ENCODE measurements around the gene COMMD4.
"Not testable (repeated sequence)": the region's sequence is repeated elsewhere in the genome, so short reads cannot be mapped to it uniquely, and the experiment has no call there.

- TF ChIP-seq RBBP5 (conservative IDR thresholded peaks at IDR 0.05); EP300 (IDR thresholded peaks at IDR 0.05; ENCODE audit: borderline replicate concordance in 1 of 2, control insufficient read depth in 1 of 2, low read depth in 2 of 2, low read length in 2 of 2); MYB (IDR thresholded peaks at IDR 0.05; ENCODE audit: borderline replicate concordance, low read depth, low read length); PBX3 (IDR thresholded peaks at IDR 0.05; ENCODE audit: insufficient replicate concordance, low read depth, low read length); BHLHE40 (IDR thresholded peaks at IDR 0.05; ENCODE audit: borderline replicate concordance in 1 of 2, low read depth in 2 of 2, low read length in 1 of 2); ZNF274 (IDR thresholded peaks at IDR 0.05; ENCODE audit: insufficient read depth, insufficient read length); FOS (IDR thresholded peaks at IDR 0.05; ENCODE audit: borderline replicate concordance, extremely low read depth, insufficient read length); NR2C2 (IDR thresholded peaks at IDR 0.05; ENCODE audit: borderline replicate concordance, control insufficient read depth, insufficient read length, low read depth); HDGF (IDR thresholded peaks at IDR 0.05); TCF12 (IDR thresholded peaks at IDR 0.05; ENCODE audit: low read depth, low read length); TCF3 (IDR thresholded peaks at IDR 0.05; ENCODE audit: borderline replicate concordance, insufficient read depth, low read depth, low read length): not testable (repeated sequence)
These were observed 36.6 kb upstream of the COMMD4 start for GRCh38 chr15:75299311-75299688.

Data from GM12878 (cell line).